OCI-LY3 (cell line): Measurements from ENCODE around the gene IFNE.

ENCODE experiments used
- H2AFZ ChIP-seq: fragments of 200-600, 300-600 bp; shearing (Covaris generic); 2 replicates; pipeline ENCODE4 v1.6.0; 2014; ENCODE audit warnings: antibody characterized with exemption, low read depth, low read length
- H3K27ac ChIP-seq: fragments of 200-600, 300-600 bp; sonication (generic); 2 replicates; pipeline ENCODE4 v1.5.1; 2014; ENCODE audit warnings: mild to moderate bottlenecking, low read length, moderate library complexity, mixed read lengths
- H3K27me3 ChIP-seq: fragments of 200-600, 300-600 bp; sonication (generic); 2 replicates; pipeline ENCODE4 v1.6.1; 2014; ENCODE audit warnings: low read depth, low read length, mixed read lengths
- H3K36me3 ChIP-seq: fragments of 200-600, 300-600 bp; sonication (generic); replicated peaks from 2 replicates; pipeline ENCODE3; 2014; ENCODE audit warnings: low read depth, low read length, mixed read lengths
- H3K4me1 ChIP-seq: fragments of 300-600, 200-600 bp; sonication (generic); 2 replicates; pipeline ENCODE4 v1.6.1; 2014; ENCODE audit warnings: low read length, mixed read lengths
- H3K4me2 ChIP-seq: fragments of 200-600, 300-600 bp; sonication (generic); 2 replicates; pipeline ENCODE4 v1.6.1; 2014; ENCODE audit warnings: low read length, mixed read lengths
- H3K4me3 ChIP-seq: fragments of 300-600, 200-600 bp; sonication (generic); 2 replicates; pipeline ENCODE4 v1.5.1; 2014; ENCODE audit warnings: antibody characterized with exemption, mild to moderate bottlenecking, low read length, moderate library complexity
- H3K79me2 ChIP-seq: fragments of 300-600, 200-600 bp; shearing (Covaris generic); 2 replicates; pipeline ENCODE4 v1.6.1; 2014; ENCODE audit warnings: mild to moderate bottlenecking, low read length, mixed read lengths
- H3K9ac ChIP-seq: fragments of 300-600, 200-600 bp; shearing (Covaris generic); 2 replicates; pipeline ENCODE4 v1.6.0; 2014; ENCODE audit warnings: mild to moderate bottlenecking, low read length, moderate library complexity
- H3K9me3 ChIP-seq: fragments of 200-600, 300-600 bp; shearing (Covaris generic); 2 replicates; pipeline ENCODE4 v1.6.1; 2014; ENCODE audit warnings: low read length, mixed read lengths; ENCODE audit not compliant: insufficient read depth
- H4K20me1 ChIP-seq: fragments of 200-600, 300-600 bp; sonication (generic); 2 replicates; pipeline ENCODE4 v1.6.1; 2016; ENCODE audit warnings: low read length, mixed read lengths; ENCODE audit not compliant: insufficient read depth
- CTCF ChIP-seq: fragments of 200-600, 300-600 bp; sonication (generic); IDR thresholded peaks from 2 replicates; pipeline ENCODE4 v1.5.1; 2014; ENCODE audit warnings: antibody characterized with exemption, low read length, low read depth
- EZH2phosphoT487 ChIP-seq: fragments of 200-600 bp; shearing (Covaris generic); IDR thresholded peaks from 2 replicates; pipeline ENCODE4 v1.6.1; 2018; ENCODE audit warnings: antibody characterized with exemption, mixed run types, low read depth

IFNE gene

GRCh38 chr9:21524099-21524830 lies 42.2 kb upstream of the IFNE start:
- H3K4me1 ChIP-seq: no peaks in the 10 kb centered on the region
- H3K4me3 ChIP-seq: no peak overlapping the region
- H2AFZ ChIP-seq: no peak overlapping the region
- H4K20me1 ChIP-seq: no peaks in the 10 kb centered on the region
- TF ChIP-seq CTCF: no peak
- no peak for TF ChIP-seq EZH2phosphoT487
- no peaks in the 10 kb centered on the region for H3K79me2 ChIP-seq
- peaks cover 3% of the 10 kb centered on the region; the same call in 1 of the 2 replicates for H3K27me3 ChIP-seq
- no peak overlapping the region for H3K4me2 ChIP-seq
- H3K36me3 ChIP-seq: no peaks in the 10 kb centered on the region
- H3K27ac ChIP-seq: no peak overlapping the region
- no peaks in the 10 kb centered on the region for H3K9me3 ChIP-seq
- H3K9ac ChIP-seq: no peak overlapping the region

GRCh38 chr9:21523021-21524014 lies 41.2 kb upstream of the IFNE start:
- Histone ChIP-seq H3K36me3 (no peaks in the 10 kb centered on the region), H3K27me3 (peaks cover 3% of the 10 kb centered on the region; the same call in 1 of the 2 replicates), H3K4me3 (no peak overlapping the region), H4K20me1 (no peaks in the 10 kb centered on the region), H3K4me1 (no peaks in the 10 kb centered on the region), H2AFZ (no peak overlapping the region), H3K4me2 (no peak overlapping the region), H3K9ac (no peak overlapping the region), H3K9me3 (no peaks in the 10 kb centered on the region), H3K79me2 (no peaks in the 10 kb centered on the region), H3K27ac (no peak overlapping the region)
- TF ChIP-seq CTCF (no peak), EZH2phosphoT487 (no peak)

- H3K9me3 ChIP-seq: no peaks in the 10 kb centered on the region
- TF ChIP-seq CTCF: no peak
- TF ChIP-seq EZH2phosphoT487: no peak
- no peak overlapping the region for H3K27ac ChIP-seq
- H2AFZ ChIP-seq: no peak overlapping the region
- H3K4me2 ChIP-seq: no peak overlapping the region
- no peak overlapping the region for H3K4me3 ChIP-seq
- H3K4me1 ChIP-seq: no peaks in the 10 kb centered on the region
- H3K9ac ChIP-seq: no peak overlapping the region
- no peaks in the 10 kb centered on the region for H3K79me2 ChIP-seq
- no peaks in the 10 kb centered on the region for H3K36me3 ChIP-seq
- H3K27me3 ChIP-seq: peaks cover 3% of the 10 kb centered on the region; the same call in 1 of the 2 replicates
- no peaks in the 10 kb centered on the region for H4K20me1 ChIP-seq
These were observed 40.2 kb upstream of the IFNE start for GRCh38 chr9:21522348-21522747.

GRCh38 chr9:21521448-21521847 lies 39.3 kb upstream of the IFNE start:
- H3K27me3 ChIP-seq: peaks cover 3% of the 10 kb centered on the region; the same call in 1 of the 2 replicates
- H3K36me3 ChIP-seq: no peaks in the 10 kb centered on the region
- no peaks in the 10 kb centered on the region for H3K4me1 ChIP-seq
- H3K9ac ChIP-seq: no peak overlapping the region
- no peak overlapping the region for H2AFZ ChIP-seq
- no peaks in the 10 kb centered on the region for H4K20me1 ChIP-seq
- H3K79me2 ChIP-seq: no peaks in the 10 kb centered on the region
- no peak overlapping the region for H3K27ac ChIP-seq
- TF ChIP-seq CTCF (no peak), EZH2phosphoT487 (no peak)
- H3K4me2 ChIP-seq: no peak overlapping the region
- H3K4me3 ChIP-seq: no peak overlapping the region
- H3K9me3 ChIP-seq: no peaks in the 10 kb centered on the region
